Measurements from ENCODE around the gene PAX5. TPM values are rescaled to one million over a fixed set of nuclear protein-coding genes. Genes with fewer than 3 reads are reported as not detected.

PAX5 gene
- total RNA-seq, 2 experiments from 2014 or later, result 62.5 to 141 TPM

GRCh38 chr9:36818242-36818938 lies 215.7 kb downstream of the PAX5 start:
- H3K9me2 ChIP-seq (ENCODE audit: insufficient read depth, low read length), result no peaks in the 10 kb centered on the region
- no peaks in the 10 kb centered on the region for H3K36me3 ChIP-seq (ENCODE audit: insufficient read depth, low read length)
- no peaks in the 10 kb centered on the region for H3K9me3 ChIP-seq (ENCODE audit: low read length)
- H3K4me2 ChIP-seq (ENCODE audit: low read length), result no peak overlapping the region
- ChIA-PET POLR2A (no interaction called here), CTCF (ENCODE audit: unreplicated experiment) (no interaction called here)
- DNase-seq (ENCODE audit: low spot score), result no peak
- H3K4me1 ChIP-seq (ENCODE audit: insufficient read depth, low read length, poor library complexity, severe bottlenecking), result no peaks in the 10 kb centered on the region
- no peaks in the 10 kb centered on the region for H4K20me1 ChIP-seq (ENCODE audit: insufficient read depth, low read length)
- TF ChIP-seq EZH2phosphoT487 (IDR thresholded peaks at IDR 0.05; ENCODE audit: borderline replicate concordance, low read depth, low read length), result no peak
- TF ChIP-seq CTCF (conservative IDR thresholded peaks at IDR 0.05; ENCODE audit: low read length), result no peak
- H3K4me3 ChIP-seq (ENCODE audit: low read depth, low read length, poor library complexity, severe bottlenecking), result no peak overlapping the region
- no peak overlapping the region for H3K27ac ChIP-seq (ENCODE audit: low read depth, low read length, poor library complexity, severe bottlenecking)
- BruUV-seq (replicated peaks), result no TSS peak
- no peaks in the 10 kb centered on the region for H3K79me2 ChIP-seq (ENCODE audit: insufficient read depth, low read depth, low read length)
- intact Hi-C loops (cut with micrococcal nuclease; ENCODE audit: unreplicated experiment), result no loop called here
- H2AFZ ChIP-seq (ENCODE audit: low read length), result no peak overlapping the region

GRCh38 chr9:36817160-36817834 lies 216.8 kb downstream of the PAX5 start:
- Histone ChIP-seq H3K27ac (ENCODE audit: low read depth, low read length, poor library complexity, severe bottlenecking) (no peak overlapping the region), H2AFZ (ENCODE audit: low read length) (no peak overlapping the region), H3K4me1 (ENCODE audit: insufficient read depth, low read length, poor library complexity, severe bottlenecking) (no peaks in the 10 kb centered on the region), H3K4me2 (ENCODE audit: low read length) (no peak overlapping the region), H3K79me2 (ENCODE audit: insufficient read depth, low read depth, low read length) (no peaks in the 10 kb centered on the region), H3K4me3 (ENCODE audit: low read depth, low read length, poor library complexity, severe bottlenecking) (no peak overlapping the region), H3K9me3 (ENCODE audit: low read length) (no peaks in the 10 kb centered on the region), H3K36me3 (ENCODE audit: insufficient read depth, low read length) (no peaks in the 10 kb centered on the region), H4K20me1 (ENCODE audit: insufficient read depth, low read length) (no peaks in the 10 kb centered on the region), H3K9me2 (ENCODE audit: insufficient read depth, low read length) (no peaks in the 10 kb centered on the region)
- TF ChIP-seq CTCF (conservative IDR thresholded peaks at IDR 0.05; ENCODE audit: low read length) (no peak), EZH2phosphoT487 (IDR thresholded peaks at IDR 0.05; ENCODE audit: borderline replicate concordance, low read depth, low read length) (no peak)
- CTCF ChIA-PET (ENCODE audit: unreplicated experiment), result no interaction called here
- DNase-seq (ENCODE audit: low spot score), result no peak
- no TSS peak for BruUV-seq (replicated peaks)
- POLR2A ChIA-PET, result no interaction called here
- intact Hi-C loops (cut with micrococcal nuclease; ENCODE audit: unreplicated experiment), result no loop called here

- BruUV-seq (replicated peaks), result no TSS peak
- TF ChIP-seq CTCF (conservative IDR thresholded peaks at IDR 0.05; ENCODE audit: low read length) (no peak), EZH2phosphoT487 (IDR thresholded peaks at IDR 0.05; ENCODE audit: borderline replicate concordance, low read depth, low read length) (no peak)
- no peaks in the 10 kb centered on the region for H3K79me2 ChIP-seq (ENCODE audit: insufficient read depth, low read depth, low read length)
- no peak overlapping the region for H3K4me3 ChIP-seq (ENCODE audit: low read depth, low read length, poor library complexity, severe bottlenecking)
- ChIA-PET CTCF (ENCODE audit: unreplicated experiment) (no interaction called here), POLR2A (interaction anchor here (0.6 kb wide), 1 partner anchor 753 kb away, joined by 4 read pairs; no protein-coding TSS in a partner anchor)
- H3K9me2 ChIP-seq (ENCODE audit: insufficient read depth, low read length), result no peaks in the 10 kb centered on the region
- no peaks in the 10 kb centered on the region for H4K20me1 ChIP-seq (ENCODE audit: insufficient read depth, low read length)
- no peak overlapping the region for H2AFZ ChIP-seq (ENCODE audit: low read length)
- H3K9me3 ChIP-seq (ENCODE audit: low read length), result no peaks in the 10 kb centered on the region
- no peaks in the 10 kb centered on the region for H3K36me3 ChIP-seq (ENCODE audit: insufficient read depth, low read length)
- H3K27ac ChIP-seq (ENCODE audit: low read depth, low read length, poor library complexity, severe bottlenecking), result no peak overlapping the region
- no peak overlapping the region for H3K4me2 ChIP-seq (ENCODE audit: low read length)
- intact Hi-C loops (cut with micrococcal nuclease; ENCODE audit: unreplicated experiment), result no loop called here
- H3K4me1 ChIP-seq (ENCODE audit: insufficient read depth, low read length, poor library complexity, severe bottlenecking), result no peaks in the 10 kb centered on the region
- DNase-seq (ENCODE audit: low spot score), result no peak
Measured at GRCh38 chr9:36816371-36816770, 217.7 kb downstream of the PAX5 start.
